NCI-H748 (cell line): ENCODE measurements around the gene TNFRSF14.
A peak's percentile ranks its signal among the peaks of the same experiment; 100 is the strongest.
"Not testable (repeated sequence)": the region's sequence is repeated elsewhere in the genome, so short reads cannot be mapped to it uniquely, and the experiment has no call there.

Experiments
- DNase-seq: peaks from one replicate; lab custom pipeline; 2025; ENCODE audit not compliant: unreplicated experiment; lab: John Stamatoyannopoulos, UW

Gene TNFRSF14

DNA sequence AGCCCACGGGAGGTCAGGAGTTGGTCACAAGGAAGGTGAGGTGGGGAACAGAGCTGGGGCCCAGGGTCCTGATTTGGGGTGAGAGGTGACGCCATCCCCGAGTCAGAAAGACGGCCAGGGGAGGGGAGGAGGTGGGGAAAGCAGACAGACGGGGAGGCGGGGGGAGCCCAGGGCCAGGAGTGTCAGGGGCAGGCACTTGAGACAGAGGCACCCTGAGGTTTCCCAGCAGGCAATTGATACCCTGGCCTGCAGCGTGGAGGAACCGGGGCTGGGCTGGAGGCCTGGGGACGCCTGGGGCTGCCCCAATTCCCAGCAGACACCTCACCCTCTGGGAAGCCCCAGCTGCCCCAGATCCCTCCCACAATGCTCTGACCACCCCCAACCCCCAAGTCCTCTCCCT, 3.1 kb upstream of the TNFRSF14 start:
- not testable (repeated sequence) for DNase-seq

DNA sequence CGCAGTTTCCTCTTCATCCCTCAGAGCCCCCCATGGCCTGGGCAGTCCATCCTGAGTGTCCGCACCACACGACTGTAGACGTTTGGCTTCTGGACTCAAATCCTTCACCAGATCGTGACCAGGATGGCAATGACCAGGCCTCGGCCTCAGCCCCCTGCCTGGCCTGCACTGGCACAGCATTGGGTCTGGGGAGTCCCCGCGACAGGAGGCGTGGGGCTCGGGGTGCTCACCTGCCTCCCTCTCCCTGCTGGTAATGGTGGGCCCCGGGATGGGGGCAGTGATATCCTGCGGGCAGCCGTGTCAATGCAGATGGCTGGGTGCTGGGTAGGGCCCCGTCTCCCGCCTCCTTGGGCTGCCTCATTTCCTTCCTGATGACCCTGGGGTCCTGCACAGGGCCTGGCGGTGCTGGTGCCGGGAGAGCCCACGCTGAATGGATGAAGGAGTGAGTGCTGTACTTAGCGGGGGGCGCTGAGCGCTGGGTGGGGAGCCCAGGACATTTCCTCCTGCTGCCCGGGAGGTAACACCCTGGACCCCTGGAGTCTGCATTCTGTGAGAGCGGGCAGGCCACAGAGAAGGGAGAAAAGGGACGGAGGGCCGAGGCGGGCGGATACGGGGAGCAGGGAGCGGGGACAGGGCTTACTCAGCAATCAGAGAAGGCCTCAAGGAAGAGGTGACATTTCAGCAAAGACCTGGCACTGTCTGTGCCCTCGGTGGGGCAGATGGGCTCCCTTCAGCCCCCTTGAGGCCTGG, 2.1 kb upstream of the TNFRSF14 start:
- no peak for DNase-seq

DNA sequence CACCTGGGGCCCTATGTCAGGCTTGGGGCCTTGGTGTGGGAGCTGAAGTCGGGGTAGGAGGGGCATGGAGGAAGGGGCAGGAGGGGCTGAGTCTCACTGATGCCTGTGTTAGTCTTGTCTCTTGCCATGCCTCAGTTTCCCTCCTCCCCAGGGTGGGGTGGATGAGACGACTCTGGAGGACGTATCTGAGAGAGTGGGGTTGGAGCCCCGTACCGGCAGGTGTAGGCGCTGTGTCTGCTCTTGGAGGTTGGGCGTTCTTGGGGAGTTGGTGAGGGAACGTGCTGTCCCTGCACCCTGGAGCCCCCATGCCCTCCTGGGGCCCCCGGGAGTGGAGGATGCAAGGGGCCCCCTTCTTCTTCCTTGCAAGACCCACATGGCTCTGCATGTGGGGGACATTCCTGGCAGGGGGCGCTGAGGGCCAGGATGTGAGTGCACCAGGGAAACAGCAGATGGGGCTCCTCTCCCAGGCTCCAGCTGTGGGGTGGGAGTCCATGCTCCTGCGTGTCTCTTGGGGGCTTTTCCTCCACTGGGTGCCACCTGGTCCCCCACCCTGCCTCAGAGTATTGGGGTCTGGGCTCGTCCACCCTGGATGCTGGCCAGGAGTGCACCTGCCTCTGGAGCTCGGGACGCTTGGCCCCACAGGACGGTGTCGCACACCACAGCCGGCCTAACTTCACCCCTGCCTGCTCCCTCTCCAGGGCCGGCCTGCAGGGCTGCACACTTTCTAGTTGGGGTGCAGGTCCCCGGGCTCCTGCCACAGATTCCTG, 1.4 kb upstream of the TNFRSF14 start:
- no peak for DNase-seq

DNA sequence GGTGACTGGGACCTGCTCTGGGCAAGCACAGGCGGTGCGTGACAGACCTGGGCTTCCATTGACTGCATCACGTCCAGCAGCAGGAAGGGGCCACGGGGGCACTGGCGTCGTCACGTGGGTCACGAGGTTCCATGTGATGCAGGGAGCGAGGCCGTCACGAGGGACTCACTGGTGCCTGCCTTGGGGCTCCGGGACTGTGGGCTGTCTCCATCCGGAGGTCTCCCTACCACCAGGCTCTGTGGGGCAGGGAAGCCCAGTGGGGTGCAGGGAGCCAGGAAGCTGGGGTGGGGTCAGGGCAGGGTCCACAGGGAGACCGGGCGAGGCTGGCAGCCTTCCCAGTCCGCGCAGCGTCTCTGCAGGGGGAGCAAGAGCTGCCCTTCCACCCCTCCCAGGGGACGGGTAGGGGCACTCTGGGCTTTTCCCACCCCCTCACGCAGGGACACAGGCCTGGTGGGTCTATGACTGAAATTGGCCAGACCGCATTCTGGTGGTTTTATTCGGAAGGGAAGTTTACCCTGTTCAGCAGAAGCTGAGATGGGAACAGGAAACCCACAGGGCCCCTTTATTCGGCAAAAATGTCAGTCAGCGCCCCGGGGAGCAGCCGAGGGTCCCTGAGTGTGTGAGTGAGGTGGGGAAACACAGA, 416 bp upstream of the TNFRSF14 start:
- peak; percentile 19 for DNase-seq

DNA sequence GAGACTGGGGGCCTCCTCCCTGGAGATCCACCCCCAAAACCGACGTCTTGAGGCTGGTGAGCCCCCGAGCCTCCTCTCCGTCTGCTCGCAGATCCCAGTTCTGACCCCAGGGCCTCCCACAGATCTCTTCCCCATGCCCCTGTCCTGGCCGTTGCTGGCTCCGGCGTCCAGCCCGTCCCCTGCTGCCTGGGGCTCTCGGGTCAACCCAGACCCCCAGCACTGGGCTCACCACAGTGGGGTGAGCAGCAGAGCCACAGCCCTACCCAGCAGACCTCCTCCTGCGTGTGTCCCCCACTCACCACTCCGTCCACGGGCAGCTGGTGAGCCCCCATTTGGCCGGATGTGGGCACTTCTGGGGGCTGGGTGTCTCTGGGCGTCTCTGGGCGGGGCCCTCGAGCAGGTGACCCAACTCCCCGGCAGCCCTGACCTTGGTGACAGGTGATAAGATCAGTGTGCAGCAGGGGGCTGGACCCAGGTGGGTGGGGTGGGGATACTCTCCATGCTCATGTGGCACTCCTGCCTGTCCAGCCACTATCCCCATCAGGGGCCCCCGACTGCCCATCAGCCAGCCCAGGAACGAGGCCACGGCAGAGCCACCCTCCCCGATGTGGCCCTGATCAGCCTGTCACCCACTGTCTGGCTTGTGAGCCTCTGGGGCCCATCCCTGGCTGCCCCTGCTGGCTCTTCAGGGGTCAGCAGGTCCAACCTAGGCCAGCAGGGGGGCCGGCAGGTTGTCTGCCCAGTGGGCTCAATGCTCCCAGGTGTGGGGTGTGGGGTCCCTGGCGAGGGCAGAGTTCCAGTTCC, 709 bp downstream of the TNFRSF14 start:
- DNase-seq: no peak

DNA sequence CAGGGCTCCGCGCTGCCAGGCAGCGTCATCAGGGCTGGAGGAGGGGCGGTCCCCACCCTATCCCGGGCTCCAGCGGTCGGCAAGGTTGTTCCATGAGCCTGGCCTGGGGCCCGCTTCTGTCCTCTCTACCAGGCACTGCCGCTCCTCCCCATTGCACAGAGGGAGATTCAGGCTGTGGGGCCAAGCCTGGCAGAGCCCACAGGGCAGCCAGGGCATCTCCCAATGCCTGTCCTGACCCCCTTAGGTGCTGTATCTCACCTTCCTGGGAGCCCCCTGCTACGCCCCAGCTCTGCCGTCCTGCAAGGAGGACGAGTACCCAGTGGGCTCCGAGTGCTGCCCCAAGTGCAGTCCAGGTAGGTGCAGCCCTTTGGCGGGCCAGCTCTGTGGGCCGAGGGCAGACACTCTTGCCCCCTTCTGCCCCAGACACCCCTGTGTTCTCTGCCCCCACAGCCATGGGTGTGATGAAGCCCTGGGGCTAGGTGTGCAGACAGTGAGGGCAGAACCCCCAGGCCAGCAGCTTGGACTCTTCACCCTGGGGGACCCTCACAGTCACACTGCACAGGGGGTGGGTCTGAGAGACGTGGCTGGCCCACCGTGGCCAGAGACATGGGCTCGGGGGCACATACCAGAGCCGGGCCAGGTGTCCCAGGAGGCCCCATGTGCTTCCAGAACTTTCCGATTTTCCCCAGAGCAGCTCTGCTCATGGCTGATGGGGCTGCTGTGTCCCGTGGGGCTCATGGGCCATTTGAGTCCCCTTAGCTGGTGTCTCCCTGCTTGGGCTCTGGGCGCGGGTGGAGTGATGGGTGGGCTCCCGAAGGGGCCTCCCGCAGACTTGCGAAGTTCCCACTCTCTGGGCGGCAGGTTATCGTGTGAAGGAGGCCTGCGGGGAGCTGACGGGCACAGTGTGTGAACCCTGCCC, 1.6 kb downstream of the TNFRSF14 start:
- no peak for DNase-seq

DNA sequence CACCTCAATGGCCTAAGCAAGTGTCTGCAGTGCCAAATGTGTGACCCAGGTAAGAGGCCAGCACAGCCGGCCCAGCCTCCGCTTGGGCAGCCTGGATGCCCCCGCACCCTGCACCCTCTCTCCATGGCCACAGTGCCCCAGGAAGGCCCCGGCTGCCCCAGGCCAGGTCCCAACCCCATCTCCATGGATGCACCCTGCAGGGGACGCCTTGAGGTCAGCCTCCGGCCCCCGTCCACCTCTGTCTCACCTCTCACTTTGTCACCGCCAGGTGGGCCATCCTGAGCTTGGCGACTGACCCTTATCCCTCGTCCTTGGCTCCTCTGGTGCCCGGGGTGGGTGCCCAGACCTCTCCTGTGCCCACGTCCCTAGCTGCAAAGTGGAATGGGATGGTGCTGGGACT, 2.2 kb downstream of the TNFRSF14 start:
- no peak for DNase-seq

DNA sequence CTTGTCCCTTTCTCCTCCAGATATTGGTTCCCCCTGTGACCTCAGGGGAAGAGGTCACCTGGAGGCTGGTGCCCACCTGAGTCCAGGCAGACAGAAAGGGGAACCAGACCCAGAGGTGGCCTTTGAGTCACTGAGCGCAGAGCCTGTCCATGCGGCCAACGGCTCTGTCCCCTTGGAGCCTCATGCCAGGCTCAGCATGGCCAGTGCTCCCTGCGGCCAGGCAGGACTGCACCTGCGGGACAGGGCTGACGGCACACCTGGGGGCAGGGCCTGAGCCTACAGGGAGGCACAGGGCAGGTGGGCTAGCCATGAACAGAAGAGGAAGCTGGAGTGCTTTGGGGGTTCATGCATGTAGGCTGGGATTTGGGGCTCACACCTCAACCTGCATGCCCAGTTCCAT, 2.7 kb downstream of the TNFRSF14 start:
- no peak for DNase-seq

DNA sequence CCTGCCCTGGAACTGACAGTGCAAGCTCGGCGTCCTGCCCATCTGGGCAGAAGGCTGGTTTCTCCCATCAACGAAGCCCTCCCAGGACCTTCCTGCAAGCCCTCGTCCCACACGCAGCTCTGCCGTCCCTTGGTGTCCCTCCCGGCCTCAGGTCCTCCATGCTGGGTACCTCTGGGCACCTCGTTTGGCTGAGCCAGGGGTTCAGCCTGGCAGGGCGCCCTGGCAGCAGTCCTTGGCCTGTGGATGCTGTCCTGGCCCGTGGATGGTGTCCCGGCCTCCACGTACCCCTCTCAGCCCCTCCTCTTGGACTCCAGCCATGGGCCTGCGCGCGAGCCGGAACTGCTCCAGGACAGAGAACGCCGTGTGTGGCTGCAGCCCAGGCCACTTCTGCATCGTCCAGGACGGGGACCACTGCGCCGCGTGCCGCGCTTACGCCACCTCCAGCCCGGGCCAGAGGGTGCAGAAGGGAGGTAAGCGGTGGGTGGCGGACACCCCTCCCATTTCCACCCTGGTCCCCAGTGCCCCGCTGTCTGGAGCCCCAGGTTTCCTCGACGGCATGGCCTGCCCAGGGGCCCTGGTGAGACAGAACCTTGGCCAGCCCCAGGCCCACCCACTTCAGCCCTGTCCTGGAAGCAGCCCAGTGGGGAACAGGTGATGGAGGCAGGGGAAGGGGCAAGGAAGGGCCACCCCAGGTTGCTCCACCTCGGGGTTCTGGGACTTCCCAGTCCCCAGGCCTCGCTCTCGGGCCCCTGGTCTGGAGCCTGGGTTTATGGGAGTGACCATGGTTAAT, 3.5 kb downstream of the TNFRSF14 start:
- no peak for DNase-seq

DNA sequence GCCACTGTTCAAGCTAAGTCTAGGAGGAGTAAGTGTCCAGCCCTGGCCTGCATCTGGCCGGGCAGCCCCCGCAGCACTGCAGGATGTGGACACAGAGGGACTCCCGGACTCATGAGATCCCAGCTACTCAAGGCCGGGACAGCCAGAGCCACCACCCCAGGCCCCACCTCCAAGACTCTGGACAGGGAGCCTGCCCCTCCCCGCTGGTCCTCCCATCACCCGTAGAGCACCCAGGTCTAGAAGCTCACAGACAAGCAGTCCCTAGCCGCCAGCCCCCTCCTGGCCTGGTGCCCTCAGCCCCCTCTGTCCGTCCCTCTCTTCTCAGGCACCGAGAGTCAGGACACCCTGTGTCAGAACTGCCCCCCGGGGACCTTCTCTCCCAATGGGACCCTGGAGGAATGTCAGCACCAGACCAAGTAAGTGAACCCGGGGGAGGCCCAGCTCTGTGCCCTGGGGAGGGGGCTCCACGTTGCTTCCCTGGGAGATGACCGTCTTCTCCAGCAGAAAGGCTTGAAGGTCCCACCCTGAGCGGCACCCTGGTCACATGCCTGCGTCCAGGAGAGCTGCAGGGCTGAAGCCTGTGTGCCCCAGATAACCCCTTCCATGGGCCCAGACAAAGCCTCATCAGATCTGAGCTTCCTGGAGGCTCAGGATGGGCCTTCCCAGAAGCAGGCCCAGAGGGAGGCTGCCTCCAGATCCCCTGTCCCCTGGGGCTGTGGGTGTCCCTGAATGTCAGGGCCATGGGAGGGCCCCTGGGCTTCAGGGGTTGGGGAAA, 4.3 kb downstream of the TNFRSF14 start:
- no peak for DNase-seq

DNA sequence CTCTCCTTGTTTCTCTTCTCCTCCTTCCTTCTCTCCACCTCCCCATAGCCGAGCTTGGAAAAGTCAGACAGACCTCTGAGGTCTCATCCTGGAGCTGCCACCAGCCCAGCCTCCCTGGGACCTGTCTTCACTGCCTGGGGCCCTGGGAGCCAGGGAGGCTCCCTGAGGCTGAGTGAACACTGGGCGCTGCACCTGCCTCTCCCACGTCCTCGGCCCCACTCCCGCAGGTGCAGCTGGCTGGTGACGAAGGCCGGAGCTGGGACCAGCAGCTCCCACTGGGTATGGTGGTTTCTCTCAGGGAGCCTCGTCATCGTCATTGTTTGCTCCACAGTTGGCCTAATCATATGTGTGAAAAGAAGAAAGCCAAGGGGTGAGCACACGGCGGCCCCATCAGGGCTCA, 5.3 kb downstream of the TNFRSF14 start:
- DNase-seq: no peak

DNA sequence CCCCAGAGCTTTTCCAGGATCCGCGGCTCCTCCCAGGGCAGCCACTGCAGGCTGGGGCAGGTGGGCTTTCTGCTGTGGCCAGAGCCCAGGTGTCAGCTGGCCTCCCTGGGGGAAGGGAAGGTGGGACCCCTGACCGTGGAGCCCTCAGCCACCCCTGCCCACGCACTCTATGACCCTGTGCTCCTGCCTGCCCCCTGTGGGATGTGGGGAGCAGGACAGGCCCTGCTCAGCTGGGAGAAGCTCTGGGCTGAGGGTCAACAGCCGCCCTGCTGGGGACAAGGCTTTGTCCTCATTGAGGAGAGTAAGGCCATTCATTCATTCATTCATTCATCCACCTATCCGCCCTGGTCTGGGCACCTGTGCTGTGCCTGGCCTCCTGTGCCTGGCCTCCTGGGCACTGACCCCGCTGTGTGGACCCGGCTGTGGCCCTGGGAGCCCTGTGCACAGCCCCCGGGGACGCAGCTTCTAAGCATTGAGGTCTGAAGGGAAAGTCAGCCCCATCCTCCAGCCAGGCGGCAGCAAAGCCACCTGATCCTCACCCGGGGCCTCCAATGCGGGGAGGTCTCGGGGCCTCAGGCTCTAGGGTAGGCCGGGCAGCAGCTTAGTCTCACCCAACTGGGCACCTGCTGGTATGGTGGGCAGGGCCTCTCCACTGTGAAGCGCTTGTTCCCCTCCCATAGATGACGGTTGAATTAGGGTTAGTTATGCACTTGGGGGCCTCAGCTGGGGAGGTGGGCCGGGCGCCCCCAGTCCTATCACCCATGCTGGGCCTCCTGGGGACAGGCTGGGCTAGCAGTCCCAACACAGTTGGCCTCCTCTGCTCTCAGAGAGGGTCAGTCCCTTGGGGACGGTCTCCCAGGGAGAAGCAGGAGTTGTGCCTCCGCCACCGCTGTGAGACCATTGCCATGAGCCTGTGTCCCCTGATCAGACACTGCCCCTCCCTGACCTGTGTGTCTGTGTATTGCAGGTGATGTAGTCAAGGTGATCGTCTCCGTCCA, 6.0 kb downstream of the TNFRSF14 start:
- no peak for DNase-seq

DNA sequence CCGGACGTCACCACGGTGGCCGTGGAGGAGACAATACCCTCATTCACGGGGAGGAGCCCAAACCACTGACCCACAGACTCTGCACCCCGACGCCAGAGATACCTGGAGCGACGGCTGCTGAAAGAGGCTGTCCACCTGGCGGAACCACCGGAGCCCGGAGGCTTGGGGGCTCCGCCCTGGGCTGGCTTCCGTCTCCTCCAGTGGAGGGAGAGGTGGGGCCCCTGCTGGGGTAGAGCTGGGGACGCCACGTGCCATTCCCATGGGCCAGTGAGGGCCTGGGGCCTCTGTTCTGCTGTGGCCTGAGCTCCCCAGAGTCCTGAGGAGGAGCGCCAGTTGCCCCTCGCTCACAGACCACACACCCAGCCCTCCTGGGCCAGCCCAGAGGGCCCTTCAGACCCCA, 7.0 kb downstream of the TNFRSF14 start:
- no peak for DNase-seq

DNA sequence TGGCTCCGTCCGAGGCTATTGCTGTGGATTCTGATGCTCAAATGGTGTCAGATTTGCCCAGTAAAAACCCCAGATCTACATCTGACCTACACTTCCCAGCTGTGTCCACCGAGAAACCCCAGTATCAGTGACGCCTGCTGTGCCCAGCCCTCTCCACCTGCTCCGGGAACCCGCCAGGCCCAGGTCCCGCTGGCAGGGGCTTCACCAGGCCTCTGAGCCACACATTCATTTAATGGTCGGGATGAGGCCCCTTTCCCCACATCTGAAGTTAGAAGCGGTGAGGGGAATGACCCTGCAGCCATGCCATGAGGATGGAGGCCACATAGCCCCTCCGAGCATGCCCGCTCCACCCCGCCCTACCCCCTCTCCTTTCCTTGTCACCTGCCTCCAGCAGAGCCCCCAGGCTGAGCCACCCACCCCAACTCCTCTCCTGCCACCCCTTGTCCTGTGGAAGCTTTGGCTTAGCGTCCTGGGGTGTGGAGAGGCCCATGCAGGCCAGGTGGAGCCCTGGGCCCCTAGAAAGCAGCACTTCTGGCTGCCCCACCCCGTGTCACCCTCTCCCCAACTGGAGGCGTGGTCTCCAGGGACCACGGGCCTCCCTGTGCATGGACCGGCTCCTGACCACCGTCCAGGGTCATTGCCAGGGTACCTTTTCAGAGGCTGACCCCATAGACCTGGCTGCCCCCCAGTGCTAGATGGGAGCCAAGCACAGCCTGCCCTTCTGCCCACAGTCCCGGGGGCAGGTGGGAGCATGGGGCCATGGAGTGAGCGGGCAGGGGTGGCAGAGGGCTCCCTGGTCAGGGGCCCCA, 8.0 kb downstream of the TNFRSF14 start:
- no peak for DNase-seq

DNA sequence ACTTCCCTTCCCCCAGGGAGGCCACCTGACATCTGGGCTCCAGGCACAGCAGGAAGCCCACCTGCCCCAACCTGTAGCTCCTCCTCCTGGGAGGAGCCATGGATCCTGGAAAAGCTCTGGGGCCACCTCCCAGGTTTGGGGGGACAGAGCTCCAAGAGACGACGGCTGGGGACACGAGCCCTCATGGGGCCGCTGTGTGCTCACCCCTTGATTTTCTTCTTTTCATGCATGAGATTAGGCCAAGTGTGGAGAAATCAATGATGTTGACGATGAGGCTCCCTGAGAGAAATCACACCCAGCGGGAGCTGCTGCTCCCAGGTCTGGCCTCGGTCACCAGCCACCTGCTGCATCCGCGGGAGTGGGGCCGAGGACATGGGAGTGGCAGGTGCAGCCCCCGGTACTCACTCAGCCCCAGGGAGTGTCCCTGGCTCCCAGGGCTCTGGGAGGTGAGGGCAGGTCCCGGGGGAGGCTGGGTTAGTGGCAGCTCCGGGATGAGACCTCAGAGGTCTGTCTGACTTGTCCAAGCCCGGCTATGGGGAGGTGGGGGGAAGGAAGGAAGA, 8.7 kb downstream of the TNFRSF14 start:
- no peak for DNase-seq
